HG03520 (cell line): Measurements from ENCODE around the gene TSHZ2.
A peak's percentile ranks its signal among the peaks of the same experiment; 100 is the strongest.

Experiments
- ATAC-seq: cut with Tn5 transposase; IDR thresholded peaks from one replicate; pipeline ENCODE4 v1.9.1; 2021; ENCODE audit warnings: mild to moderate bottlenecking, moderate library complexity; ENCODE audit not compliant: unreplicated experiment

TSHZ2 gene

GRCh38 chr20:53061192-53062108, 89.3 kb downstream of the TSHZ2 start:
- no peak for ATAC-seq

GRCh38 chr20:53064935-53065334, 92.8 kb downstream of the TSHZ2 start:
- ATAC-seq = no peak

- ATAC-seq = no peak
Observed at GRCh38 chr20:53068241-53068640, 96.1 kb downstream of the TSHZ2 start.

- ATAC-seq = no peak
Observed at GRCh38 chr20:53069132-53069531, 97.0 kb downstream of the TSHZ2 start.

- ATAC-seq = no peak
Observed at GRCh38 chr20:53070224-53070623, 98.1 kb downstream of the TSHZ2 start.

GRCh38 chr20:53070706-53071392, 98.7 kb downstream of the TSHZ2 start:
- ATAC-seq = peak; percentile 73

- ATAC-seq = no peak
Observed at GRCh38 chr20:53071833-53072232, 99.7 kb downstream of the TSHZ2 start.

- ATAC-seq = no peak
Observed at GRCh38 chr20:53072923-53073579, 100.9 kb downstream of the TSHZ2 start.

GRCh38 chr20:53073636-53074415, 101.7 kb downstream of the TSHZ2 start:
- ATAC-seq = no peak

- no peak for ATAC-seq
Observed at GRCh38 chr20:53074811-53075314, 102.7 kb downstream of the TSHZ2 start.

- ATAC-seq = no peak
Observed at GRCh38 chr20:53076668-53077067, 104.5 kb downstream of the TSHZ2 start.

GRCh38 chr20:53077373-53078205, 105.4 kb downstream of the TSHZ2 start:
- ATAC-seq = no peak

GRCh38 chr20:53078761-53079160, 106.6 kb downstream of the TSHZ2 start:
- no peak for ATAC-seq

GRCh38 chr20:53079261-53079691, 107.1 kb downstream of the TSHZ2 start:
- ATAC-seq = no peak

GRCh38 chr20:53079828-53080686, 107.9 kb downstream of the TSHZ2 start:
- no peak for ATAC-seq

- ATAC-seq = no peak
Observed at GRCh38 chr20:53080687-53080962, 108.5 kb downstream of the TSHZ2 start.

GRCh38 chr20:53080969-53081871, 109.1 kb downstream of the TSHZ2 start:
- no peak for ATAC-seq
